HCT116 (cell line): ENCODE measurements around the gene R3HDML. TPM values are rescaled to one million over a fixed set of nuclear protein-coding genes. Genes with fewer than 3 reads are reported as not detected.

Source experiments
- ATAC-seq: fragments of 200-7000 bp; cut with Tn5 transposase; 2 replicates; pipeline ENCODE4 v1.9.1; 2020; ENCODE audit warnings: mild to moderate bottlenecking, moderate library complexity
- BruUV-seq: library from RNA; stranded (reverse); fragments of 400-500 nt; replicated peaks from 2 replicates; lab custom pipeline; 2021; lab: Mats Ljungman, UMichigan
- CTCF ChIA-PET: fragments of 300-600 bp; sonication (Branson Sonifier 250); formaldehyde crosslinking; loops from one replicate; lab custom pipeline; 2021; ENCODE audit warnings: antibody characterized with exemption; lab: Charles Lee
- POLR2A ChIA-PET: fragments of 300-600, 350-600 bp; sonication (Branson Sonifier 250); formaldehyde crosslinking; loops from one replicate; lab custom pipeline; 2021; ENCODE audit warnings: antibody characterized with exemption; lab: Charles Lee
- RAD21 ChIA-PET, 2 experiments: fragments of 300-600 bp; sonication (Branson Sonifier 250); formaldehyde crosslinking; loops; one replicate each; lab custom pipeline; 2023; ENCODE audit warnings: low total read pairs in 2 of 2; ENCODE audit not compliant: uncharacterized antibody in 2 of 2, unreplicated experiment in 2 of 2, low non-redundant PET in 1 of 2; lab: Charles Lee
- DNase-seq: peaks from one replicate; pipeline ENCODE4 v3.0.0-alpha.2; 2010; ENCODE audit warnings: low read depth, low spot score
- H2AFZ ChIP-seq: fragments of 200-600 bp; shearing (Covaris generic), sonication (generic); 2 replicates; pipeline ENCODE4 v1.6.1; 2017; ENCODE audit warnings: low read depth, mixed run types, mixed read lengths, antibody characterized with exemption, low read length; ENCODE audit not compliant: poor library complexity, severe bottlenecking
- H3K27ac ChIP-seq: 2 replicates; pipeline ENCODE4 v1.5.1; 2012; ENCODE audit warnings: low read depth, low read length
- H3K27me3 ChIP-seq: fragments of 200-600 bp; sonication (generic); 2 replicates; pipeline ENCODE4 v1.6.1; 2016; ENCODE audit warnings: mixed run types, low read length, mixed read lengths; ENCODE audit not compliant: insufficient read depth
- H3K36me3 ChIP-seq, 2 experiments: fragments of 200-500 bp in 1 of 2; fragments of 200-600 bp in 1 of 2; sonication (Bioruptor generic) in 1 of 2; sonication (generic) in 1 of 2; 2 replicates each; pipeline versions ENCODE4 v1.5.1 to v1.6.1; 2014 to 2016; ENCODE audit warnings: low read length in 2 of 2, inconsistent platforms in 1 of 2, mixed read lengths in 1 of 2, mixed run types in 1 of 2; ENCODE audit not compliant: insufficient read depth in 2 of 2, control insufficient read depth in 1 of 2
- H3K4me1 ChIP-seq, 2 experiments: fragments of 200-600 bp in 1 of 2; sonication (generic) in 1 of 2; 2 replicates each; pipeline versions ENCODE4 v1.5.1 to v1.6.1; 2012 to 2017; ENCODE audit warnings: low read length in 2 of 2, inconsistent platforms in 1 of 2, mild to moderate bottlenecking in 1 of 2, mixed read lengths in 1 of 2, mixed run types in 1 of 2, moderate library complexity in 1 of 2; ENCODE audit not compliant: insufficient read depth in 2 of 2, control insufficient read depth in 1 of 2
- H3K4me2 ChIP-seq: fragments of 200-600 bp; sonication (generic); 2 replicates; pipeline ENCODE4 v1.6.1; 2017; ENCODE audit warnings: mixed run types, low read length, mixed read lengths
- H3K4me3 ChIP-seq, 2 experiments: fragments of 200-600 bp in 1 of 2; sonication (generic) in 1 of 2; replicated peaks in 1 of 2; 2 replicates each; pipeline ENCODE4 v1.5.1; 2011 to 2016; ENCODE audit warnings: low read length in 2 of 2, control low read depth in 1 of 2, low read depth in 1 of 2, mild to moderate bottlenecking in 1 of 2, mixed read lengths in 1 of 2, mixed run types in 1 of 2
- H3K79me2 ChIP-seq: fragments of 200-600 bp; sonication (generic); 2 replicates; pipeline ENCODE4 v1.6.1; 2017; ENCODE audit warnings: mild to moderate bottlenecking, mixed run types, low read length, moderate library complexity, mixed read lengths; ENCODE audit not compliant: insufficient read depth
- H3K9ac ChIP-seq: fragments of 200-600 bp; sonication (generic); 2 replicates; pipeline ENCODE4 v1.6.1; 2016; ENCODE audit warnings: low read length, mixed read lengths
- H3K9me2 ChIP-seq: fragments of 200-600 bp; sonication (generic), shearing (Covaris generic); 2 replicates; pipeline ENCODE4 v1.6.1; 2017; ENCODE audit warnings: mixed run types, mild to moderate bottlenecking, moderate library complexity; ENCODE audit not compliant: insufficient read depth
- H3K9me3 ChIP-seq, 2 experiments: fragments of 200-500 bp in 1 of 2; fragments of 200-600 bp in 1 of 2; sonication (Bioruptor generic) in 1 of 2; sonication (generic) in 1 of 2; 2 replicates each; pipeline ENCODE4 v1.6.1; 2014 to 2017; ENCODE audit warnings: low read length in 2 of 2, mixed read lengths in 2 of 2, inconsistent platforms in 1 of 2, low read depth in 1 of 2, mild to moderate bottlenecking in 1 of 2, mixed run types in 1 of 2, moderate library complexity in 1 of 2; ENCODE audit not compliant: control insufficient read depth in 1 of 2, insufficient read depth in 1 of 2
- H4K20me1 ChIP-seq: fragments of 200-600 bp; sonication (generic), shearing (Covaris generic); 2 replicates; pipeline ENCODE4 v1.6.1; 2017; ENCODE audit warnings: mixed run types, mild to moderate bottlenecking, moderate library complexity; ENCODE audit not compliant: insufficient read depth
- ATF3 ChIP-seq: IDR thresholded peaks from 2 replicates; pipeline ENCODE4 v1.6.1; 2012
- CBX3 ChIP-seq: IDR thresholded peaks from 2 replicates; pipeline ENCODE4 v1.6.1; 2012; ENCODE audit warnings: low read depth
- EGR1 ChIP-seq: IDR thresholded peaks from 2 replicates; pipeline ENCODE4 v1.6.1; 2012; ENCODE audit warnings: low read depth
- EZH2phosphoT487 ChIP-seq: fragments of 200-600 bp; IDR thresholded peaks from 2 replicates; pipeline ENCODE4 v1.6.1; 2018; ENCODE audit warnings: antibody characterized with exemption, borderline replicate concordance
- FOSL1 ChIP-seq: IDR thresholded peaks from 2 replicates; pipeline ENCODE4 v1.6.1; 2012; ENCODE audit warnings: low read depth
- JUND ChIP-seq: IDR thresholded peaks from 2 replicates; pipeline ENCODE4 v1.6.1; 2012
- POLR2A ChIP-seq: IDR thresholded peaks from 2 replicates; pipeline ENCODE4 v1.7.0; 2011; ENCODE audit warnings: borderline replicate concordance; ENCODE audit not compliant: insufficient read depth, insufficient read length; ENCODE audit errors: extremely low read depth
- POLR2AphosphoS5 ChIP-seq: IDR thresholded peaks from 2 replicates; pipeline ENCODE4 v1.6.1; 2011; ENCODE audit warnings: mild to moderate bottlenecking, low read depth, low read length, moderate library complexity
- RAD21 ChIP-seq: IDR thresholded peaks from 2 replicates; pipeline ENCODE4 v1.6.1; 2012; ENCODE audit warnings: low read depth, mild to moderate bottlenecking
- SIN3A ChIP-seq: IDR thresholded peaks from 2 replicates; pipeline ENCODE4 v1.6.1; 2012; ENCODE audit warnings: low read depth
- SP1 ChIP-seq: IDR thresholded peaks from 2 replicates; pipeline ENCODE4 v1.6.1; 2012; ENCODE audit warnings: low read depth
- SRF ChIP-seq: IDR thresholded peaks from 2 replicates; pipeline ENCODE4 v1.6.1; 2012; ENCODE audit warnings: low read depth
- TCF7L2 ChIP-seq: IDR thresholded peaks from 2 replicates; pipeline ENCODE4 v1.7.0; 2011; ENCODE audit warnings: borderline replicate concordance, inconsistent platforms; ENCODE audit not compliant: insufficient read depth, insufficient read length; ENCODE audit errors: extremely low read depth
- YY1 ChIP-seq: IDR thresholded peaks from 2 replicates; pipeline ENCODE4 v1.6.1; 2011; ENCODE audit warnings: low read length, low read depth, moderate library complexity, mild to moderate bottlenecking; ENCODE audit not compliant: insufficient replicate concordance; ENCODE audit errors: extremely low read depth
- ZFX ChIP-seq: fragments of 450-650 bp; IDR thresholded peaks from 2 replicates; pipeline ENCODE4 v1.6.1; 2017
- ZNF274 ChIP-seq: fragments of 200-500 bp; sonication (Bioruptor generic); IDR thresholded peaks from 2 replicates; pipeline ENCODE4 v1.6.1; 2014; ENCODE audit warnings: mild to moderate bottlenecking, low read depth, low read length, inconsistent platforms
- intact Hi-C: fragments of 100-400 bp; cut with micrococcal nuclease; formaldehyde crosslinking; loops from 2 replicates; pipeline ENCODE4 v1.10.0; 2022
- total RNA-seq: library from RNA; stranded (reverse); gene quantifications from one replicate; pipeline ENCODE4 v1.2.1, GENCODE V29; 2021; ENCODE audit not compliant: unreplicated experiment
- TF ChIP-seq, protein P1 (sequence below), 3 experiments: fragments of 200-600 bp in 1 of 3; sonication (generic) in 1 of 3; IDR thresholded peaks in 2 of 3; conservative IDR thresholded peaks in 1 of 3; 2 replicates each; pipeline ENCODE4 v1.5.1; 2012 to 2017; ENCODE audit warnings: low read depth in 2 of 3, low read length in 2 of 3, antibody characterized with exemption in 1 of 3, borderline replicate concordance in 1 of 3, control low read depth in 1 of 3, mild to moderate bottlenecking in 1 of 3, mixed read lengths in 1 of 3, mixed run types in 1 of 3, moderate library complexity in 1 of 3; ENCODE audit not compliant: insufficient read depth in 1 of 3
- TF ChIP-seq, protein P2 (sequence below): IDR thresholded peaks from 2 replicates; pipeline ENCODE4 v1.6.1; 2012

The R3HDML gene
- total RNA-seq, 1 experiment from 2014 or later, result not detected

DNA sequence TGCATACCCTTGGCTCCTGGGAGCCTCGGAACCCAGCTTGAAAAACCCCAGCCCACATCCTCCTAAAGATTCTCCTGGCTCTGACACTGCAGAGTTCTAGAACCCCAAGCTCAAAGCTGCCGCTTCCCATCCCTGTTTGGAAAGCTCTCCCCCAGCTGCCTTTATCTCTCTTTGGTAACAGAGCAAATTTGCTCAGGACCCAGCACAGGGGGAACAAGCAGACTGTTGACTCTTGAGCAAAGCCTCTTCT is 57.5 kb downstream of the R3HDML start:
- Histone ChIP-seq H2AFZ (no peak overlapping the region), H3K27ac (no peak overlapping the region), H3K9me2 (no peaks in the 10 kb centered on the region), H3K4me1 (0 out of 4 replicates have a peak, but pooled peaks cover 0 to 2% of the 10 kb centered on the region in 2 experiments), H3K4me2 (no peak overlapping the region), H4K20me1 (no peaks in the 10 kb centered on the region), H3K27me3 (no peaks in the 10 kb centered on the region), H3K79me2 (no peaks in the 10 kb centered on the region), H3K9me3 (no peaks in the 10 kb centered on the region), H3K4me3 (no peak overlapping the region), H3K9ac (no peak overlapping the region), H3K36me3 (no peaks in the 10 kb centered on the region)
- ChIA-PET POLR2A (no interaction called here), RAD21 (no interaction called here), CTCF (interaction anchor here (1.5 kb wide), 1 partner anchor 10 kb away, joined by 3 read pairs; no protein-coding TSS in a partner anchor)
- no TSS peak for BruUV-seq
- TF ChIP-seq JUND, result no peak
- no peak for TF ChIP-seq POLR2AphosphoS5
- DNase-seq (no peak), ATAC-seq (no peak)
- intact Hi-C loops, result no loop called here

DNA sequence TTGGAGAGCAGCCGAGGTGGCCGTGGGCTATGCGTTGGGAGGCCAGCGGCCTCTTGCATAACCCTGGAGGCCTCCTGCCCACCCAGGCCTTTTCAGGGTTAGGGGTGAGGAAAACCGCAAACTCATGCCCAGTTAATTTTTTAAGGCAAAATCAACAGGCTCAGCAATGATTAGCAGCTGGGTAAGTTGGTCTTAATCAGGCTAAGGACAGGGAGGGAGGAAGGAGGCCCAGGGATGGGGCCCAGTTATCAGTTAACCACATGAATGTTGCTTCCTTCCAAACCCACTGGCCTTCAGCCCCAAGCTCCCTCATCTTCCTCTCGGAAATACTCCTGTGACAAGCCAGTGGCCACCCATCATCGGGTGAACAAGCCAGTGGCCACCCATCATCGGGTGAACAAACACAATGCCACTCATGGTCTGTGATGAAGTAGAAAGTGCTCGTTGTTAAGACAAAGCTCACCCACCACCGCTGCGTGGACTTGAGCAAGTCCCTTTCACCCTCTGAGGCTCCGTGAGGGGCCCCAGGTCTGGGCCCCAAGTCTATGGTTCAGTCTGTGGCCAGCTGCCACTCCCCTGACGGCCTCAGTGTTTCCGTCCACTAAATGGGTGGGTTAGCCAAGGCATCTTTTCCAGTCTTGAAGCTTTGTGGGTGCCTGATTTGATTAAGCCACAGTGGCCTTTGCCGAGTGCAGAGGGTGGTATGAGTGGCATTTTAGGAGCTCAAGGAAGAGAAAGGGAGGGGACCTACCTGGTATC is 58.0 kb downstream of the R3HDML start:
- ChIA-PET POLR2A (no interaction called here), RAD21 (no interaction called here), CTCF (interaction anchor here (0.8 to 1.5 kb wide), 2 partner anchors 11 to 178 kb away, joined by 3 to 4 read pairs; no protein-coding TSS in a partner anchor)
- Histone ChIP-seq H3K79me2 (no peaks in the 10 kb centered on the region), H3K4me1 (0 out of 4 replicates have a peak, but pooled peaks cover 0 to 2% of the 10 kb centered on the region in 2 experiments), H3K27me3 (no peaks in the 10 kb centered on the region), H4K20me1 (no peaks in the 10 kb centered on the region), H3K4me2 (no peak overlapping the region), H2AFZ (no peak overlapping the region), H3K9ac (no peak overlapping the region), H3K36me3 (no peaks in the 10 kb centered on the region), H3K9me2 (no peaks in the 10 kb centered on the region), H3K27ac (no peak overlapping the region), H3K4me3 (no peak overlapping the region), H3K9me3 (no peaks in the 10 kb centered on the region)
- DNase-seq, result no peak
- ATAC-seq, result no peak
- BruUV-seq, result no TSS peak
- intact Hi-C loops, result no loop called here
- TF ChIP-seq, protein P1, sequence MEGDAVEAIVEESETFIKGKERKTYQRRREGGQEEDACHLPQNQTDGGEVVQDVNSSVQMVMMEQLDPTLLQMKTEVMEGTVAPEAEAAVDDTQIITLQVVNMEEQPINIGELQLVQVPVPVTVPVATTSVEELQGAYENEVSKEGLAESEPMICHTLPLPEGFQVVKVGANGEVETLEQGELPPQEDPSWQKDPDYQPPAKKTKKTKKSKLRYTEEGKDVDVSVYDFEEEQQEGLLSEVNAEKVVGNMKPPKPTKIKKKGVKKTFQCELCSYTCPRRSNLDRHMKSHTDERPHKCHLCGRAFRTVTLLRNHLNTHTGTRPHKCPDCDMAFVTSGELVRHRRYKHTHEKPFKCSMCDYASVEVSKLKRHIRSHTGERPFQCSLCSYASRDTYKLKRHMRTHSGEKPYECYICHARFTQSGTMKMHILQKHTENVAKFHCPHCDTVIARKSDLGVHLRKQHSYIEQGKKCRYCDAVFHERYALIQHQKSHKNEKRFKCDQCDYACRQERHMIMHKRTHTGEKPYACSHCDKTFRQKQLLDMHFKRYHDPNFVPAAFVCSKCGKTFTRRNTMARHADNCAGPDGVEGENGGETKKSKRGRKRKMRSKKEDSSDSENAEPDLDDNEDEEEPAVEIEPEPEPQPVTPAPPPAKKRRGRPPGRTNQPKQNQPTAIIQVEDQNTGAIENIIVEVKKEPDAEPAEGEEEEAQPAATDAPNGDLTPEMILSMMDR (IDR thresholded peaks at IDR 0.05 in 2 of 3, conservative IDR thresholded peaks at IDR 0.05 in 1 of 3; ENCODE audit: borderline replicate concordance in 1 of 3, insufficient read depth in 1 of 3, low read depth in 2 of 3, low read length in 2 of 3), result no peak
- no peak for TF ChIP-seq SRF
- TF ChIP-seq FOSL1, result no peak
- no peak for TF ChIP-seq POLR2AphosphoS5
- no peak for TF ChIP-seq ZNF274
- TF ChIP-seq SP1, result no peak
- no peak for TF ChIP-seq EGR1
- TF ChIP-seq POLR2A, result no peak
- TF ChIP-seq SIN3A, result no peak
- no peak for TF ChIP-seq ATF3
- TF ChIP-seq EZH2phosphoT487, result no peak
- TF ChIP-seq, protein P2, sequence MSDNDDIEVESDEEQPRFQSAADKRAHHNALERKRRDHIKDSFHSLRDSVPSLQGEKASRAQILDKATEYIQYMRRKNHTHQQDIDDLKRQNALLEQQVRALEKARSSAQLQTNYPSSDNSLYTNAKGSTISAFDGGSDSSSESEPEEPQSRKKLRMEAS, result no peak
- TF ChIP-seq RAD21, result no peak
- no peak for TF ChIP-seq TCF7L2
- TF ChIP-seq YY1, result no peak
- TF ChIP-seq JUND, result no peak
- TF ChIP-seq ZFX, result no peak
- no peak for TF ChIP-seq CBX3
